HepG2 (cell line): Measurements from ENCODE around the gene S100A13. TPM values are rescaled to one million over a fixed set of nuclear protein-coding genes. Genes with fewer than 3 reads are reported as not detected.

Experiments used
- BCL6 ChIP-seq: IDR thresholded peaks from 2 replicates; pipeline ENCODE4 v1.6.1; 2016; ENCODE audit warnings: missing genetic modification reagents, missing compliant biosample characterization
- ELF3 ChIP-seq: IDR thresholded peaks from 2 replicates; pipeline ENCODE4 v1.6.1; 2016; ENCODE audit warnings: missing genetic modification reagents, missing compliant biosample characterization
- GATAD1 ChIP-seq: IDR thresholded peaks from 2 replicates; pipeline ENCODE4 v1.6.1; 2016; ENCODE audit warnings: missing genetic modification reagents, missing compliant biosample characterization
- GATAD2A ChIP-seq: IDR thresholded peaks from 2 replicates; pipeline ENCODE4 v1.6.1; 2016
- KDM2A ChIP-seq: sonication (generic); formaldehyde crosslinking; IDR thresholded peaks from 2 replicates; pipeline ENCODE4 v1.4.0; 2020; ENCODE audit warnings: low read depth, missing genetic modification reagents, borderline replicate concordance
- MXI1 ChIP-seq: IDR thresholded peaks from 3 replicates; pipeline ENCODE4 v1.6.1; 2012; ENCODE audit warnings: low read depth, low read length, inconsistent platforms, borderline replicate concordance
- MYC ChIP-seq: sonication (generic); formaldehyde crosslinking; IDR thresholded peaks from 2 replicates; pipeline ENCODE4 v1.9.0; 2021; ENCODE audit warnings: missing genetic modification reagents, borderline replicate concordance
- PHF8 ChIP-seq: sonication (generic); formaldehyde crosslinking; IDR thresholded peaks from 2 replicates; pipeline ENCODE4 v1.5.0; 2020; ENCODE audit warnings: missing genetic modification reagents
- PPARG ChIP-seq: conservative IDR thresholded peaks from 2 replicates; pipeline ENCODE4 v1.6.1; 2016; ENCODE audit warnings: missing biosample characterization, missing genetic modification reagents
- REPIN1 ChIP-seq: sonication (generic); formaldehyde crosslinking; IDR thresholded peaks from 2 replicates; pipeline ENCODE4 v1.8.0; 2022; ENCODE audit warnings: missing genetic modification reagents, low read depth, mild to moderate bottlenecking, borderline replicate concordance
- RXRB ChIP-seq: IDR thresholded peaks from 2 replicates; pipeline ENCODE4 v1.6.1; 2016; ENCODE audit warnings: borderline replicate concordance, missing genetic modification reagents, missing compliant biosample characterization
- SMC3 ChIP-seq: IDR thresholded peaks from 2 replicates; pipeline ENCODE4 v1.6.1; 2011; ENCODE audit warnings: low read length, improper control_type of control experiment
- TEAD3 ChIP-seq: optimal IDR thresholded peaks from 2 replicates; pipeline ENCODE3; 2016; ENCODE audit warnings: borderline replicate concordance
- ZNF253 ChIP-seq: sonication (generic); formaldehyde crosslinking; IDR thresholded peaks from 2 replicates; pipeline ENCODE4 v1.8.0; 2022; ENCODE audit warnings: mild to moderate bottlenecking, missing genetic modification reagents, borderline replicate concordance
- polyA plus RNA-seq, 8 experiments: library from polyadenylated mRNA; depleted of rRNA in 3 of 8; stranded (reverse) in 7 of 8; unstranded in 1 of 8; fragments of >200 nt; fragmentation: Illumina TruSeq in 4 of 8; extraction: Trizol in 4 of 8; gene quantifications; 2 replicates each; pipeline versions ENCODE4 v1.2.1 to v1.2.3, GENCODE V29; 2011 to 2016; ENCODE audit warnings: low read depth in 4 of 8, missing spikeins in 1 of 8, mixed read lengths in 1 of 8; ENCODE audit not compliant: insufficient read depth in 1 of 8
- total RNA-seq, 5 experiments: library from RNA; depleted of rRNA; stranded (reverse); fragments of >200 nt; fragmentation: Illumina TruSeq; extraction: Trizol; gene quantifications; 2 replicates each; pipeline ENCODE4 v1.2.3, GENCODE V29; 2016; ENCODE audit warnings: low read depth in 1 of 5
- TF ChIP-seq, protein P1 (sequence below): sonication (generic); formaldehyde crosslinking; IDR thresholded peaks from 2 replicates; pipeline ENCODE4 v1.4.0; 2020; ENCODE audit warnings: missing genetic modification reagents
- TF ChIP-seq, protein P2 (sequence below): IDR thresholded peaks from 2 replicates; pipeline ENCODE4 v1.6.1; 2018; ENCODE audit warnings: missing genetic modification reagents, mild to moderate bottlenecking, missing compliant biosample characterization
- TF ChIP-seq, protein P3 (sequence below): sonication (generic); formaldehyde crosslinking; IDR thresholded peaks from 2 replicates; pipeline ENCODE4 v1.9.0; 2021; ENCODE audit warnings: missing genetic modification reagents, mild to moderate bottlenecking, borderline replicate concordance
- TF ChIP-seq, protein P4 (sequence below): sonication (generic); formaldehyde crosslinking; IDR thresholded peaks from 2 replicates; pipeline ENCODE4 v1.4.0; 2020; ENCODE audit warnings: missing genetic modification reagents, borderline replicate concordance

Gene S100A13
- total and polyA plus RNA-seq, 2 of the 13 experiments (the other 11 are each of a cell fraction or from before 2014, with no cell fraction given) = 89.5 to 172 TPM

DNA sequence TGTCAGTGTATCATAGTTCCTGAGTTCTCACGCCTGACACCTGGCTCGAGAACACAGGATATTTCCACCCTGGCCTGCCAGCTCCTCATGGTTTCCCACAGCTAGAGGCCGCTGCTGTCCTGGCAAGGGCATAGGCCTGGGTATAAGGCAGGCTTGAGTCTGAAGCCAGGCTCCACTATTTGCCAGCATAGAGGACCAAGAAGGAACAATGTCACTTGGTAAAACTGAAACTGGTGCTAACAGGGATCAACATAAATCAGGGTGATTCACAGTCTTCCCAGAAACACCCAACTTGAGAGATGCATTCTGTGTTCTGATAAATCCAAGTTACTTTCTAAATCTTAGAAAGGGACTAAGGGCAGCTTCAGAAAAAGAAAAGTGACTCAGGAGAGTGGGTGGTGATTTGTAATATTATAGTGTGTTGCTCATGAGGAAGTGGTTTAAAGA, 54.7 kb downstream of the S100A13 start (continued):
- TF ChIP-seq MYC (CRISPR knock-in tag) (peak; percentile 23; the same call in 1 of the 2 replicates), TEAD3 (CRISPR knock-in tag) (peak; percentile 57), GATAD1 (CRISPR knock-in tag) (peak; percentile 24; the same call in 1 of the 2 replicates), MXI1 (0 out of 3 replicates have a peak, but pooled peaks have one; percentile 29), ELF3 (CRISPR knock-in tag) (peak; percentile 44; the same call in 1 of the 2 replicates), SMC3 (peak; percentile 87), ZNF253 (CRISPR knock-in tag) (no peak), BCL6 (0 out of 2 replicates have a peak, but pooled peaks have one; percentile 13), PHF8 (CRISPR knock-in tag) (0 out of 2 replicates have a peak, but pooled peaks have one; percentile 9), REPIN1 (0 out of 2 replicates have a peak, but pooled peaks have one; percentile 29), RXRB (CRISPR knock-in tag) (0 out of 2 replicates have a peak, but pooled peaks have one; percentile 38), KDM2A (CRISPR knock-in tag) (peak; percentile 56; the same call in 1 of the 2 replicates), PPARG (CRISPR knock-in tag) (0 out of 2 replicates have a peak, but pooled peaks have one; percentile 24), GATAD2A (CRISPR knock-in tag) (peak; percentile 56)
- TF ChIP-seq, protein P1, sequence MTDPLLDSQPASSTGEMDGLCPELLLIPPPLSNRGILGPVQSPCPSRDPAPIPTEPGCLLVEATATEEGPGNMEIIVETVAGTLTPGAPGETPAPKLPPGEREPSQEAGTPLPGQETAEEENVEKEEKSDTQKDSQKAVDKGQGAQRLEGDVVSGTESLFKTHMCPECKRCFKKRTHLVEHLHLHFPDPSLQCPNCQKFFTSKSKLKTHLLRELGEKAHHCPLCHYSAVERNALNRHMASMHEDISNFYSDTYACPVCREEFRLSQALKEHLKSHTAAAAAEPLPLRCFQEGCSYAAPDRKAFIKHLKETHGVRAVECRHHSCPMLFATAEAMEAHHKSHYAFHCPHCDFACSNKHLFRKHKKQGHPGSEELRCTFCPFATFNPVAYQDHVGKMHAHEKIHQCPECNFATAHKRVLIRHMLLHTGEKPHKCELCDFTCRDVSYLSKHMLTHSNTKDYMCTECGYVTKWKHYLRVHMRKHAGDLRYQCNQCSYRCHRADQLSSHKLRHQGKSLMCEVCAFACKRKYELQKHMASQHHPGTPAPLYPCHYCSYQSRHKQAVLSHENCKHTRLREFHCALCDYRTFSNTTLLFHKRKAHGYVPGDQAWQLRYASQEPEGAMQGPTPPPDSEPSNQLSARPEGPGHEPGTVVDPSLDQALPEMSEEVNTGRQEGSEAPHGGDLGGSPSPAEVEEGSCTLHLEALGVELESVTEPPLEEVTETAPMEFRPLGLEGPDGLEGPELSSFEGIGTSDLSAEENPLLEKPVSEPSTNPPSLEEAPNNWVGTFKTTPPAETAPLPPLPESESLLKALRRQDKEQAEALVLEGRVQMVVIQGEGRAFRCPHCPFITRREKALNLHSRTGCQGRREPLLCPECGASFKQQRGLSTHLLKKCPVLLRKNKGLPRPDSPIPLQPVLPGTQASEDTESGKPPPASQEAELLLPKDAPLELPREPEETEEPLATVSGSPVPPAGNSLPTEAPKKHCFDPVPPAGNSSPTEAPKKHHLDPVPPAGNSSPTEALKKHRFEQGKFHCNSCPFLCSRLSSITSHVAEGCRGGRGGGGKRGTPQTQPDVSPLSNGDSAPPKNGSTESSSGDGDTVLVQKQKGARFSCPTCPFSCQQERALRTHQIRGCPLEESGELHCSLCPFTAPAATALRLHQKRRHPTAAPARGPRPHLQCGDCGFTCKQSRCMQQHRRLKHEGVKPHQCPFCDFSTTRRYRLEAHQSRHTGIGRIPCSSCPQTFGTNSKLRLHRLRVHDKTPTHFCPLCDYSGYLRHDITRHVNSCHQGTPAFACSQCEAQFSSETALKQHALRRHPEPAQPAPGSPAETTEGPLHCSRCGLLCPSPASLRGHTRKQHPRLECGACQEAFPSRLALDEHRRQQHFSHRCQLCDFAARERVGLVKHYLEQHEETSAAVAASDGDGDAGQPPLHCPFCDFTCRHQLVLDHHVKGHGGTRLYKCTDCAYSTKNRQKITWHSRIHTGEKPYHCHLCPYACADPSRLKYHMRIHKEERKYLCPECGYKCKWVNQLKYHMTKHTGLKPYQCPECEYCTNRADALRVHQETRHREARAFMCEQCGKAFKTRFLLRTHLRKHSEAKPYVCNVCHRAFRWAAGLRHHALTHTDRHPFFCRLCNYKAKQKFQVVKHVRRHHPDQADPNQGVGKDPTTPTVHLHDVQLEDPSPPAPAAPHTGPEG (CRISPR knock-in tag) = no peak
- TF ChIP-seq, protein P2, sequence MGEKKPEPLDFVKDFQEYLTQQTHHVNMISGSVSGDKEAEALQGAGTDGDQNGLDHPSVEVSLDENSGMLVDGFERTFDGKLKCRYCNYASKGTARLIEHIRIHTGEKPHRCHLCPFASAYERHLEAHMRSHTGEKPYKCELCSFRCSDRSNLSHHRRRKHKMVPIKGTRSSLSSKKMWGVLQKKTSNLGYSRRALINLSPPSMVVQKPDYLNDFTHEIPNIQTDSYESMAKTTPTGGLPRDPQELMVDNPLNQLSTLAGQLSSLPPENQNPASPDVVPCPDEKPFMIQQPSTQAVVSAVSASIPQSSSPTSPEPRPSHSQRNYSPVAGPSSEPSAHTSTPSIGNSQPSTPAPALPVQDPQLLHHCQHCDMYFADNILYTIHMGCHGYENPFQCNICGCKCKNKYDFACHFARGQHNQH (CRISPR knock-in tag) = peak; percentile 44; the same call in 1 of the 2 replicates
- TF ChIP-seq, protein P3, sequence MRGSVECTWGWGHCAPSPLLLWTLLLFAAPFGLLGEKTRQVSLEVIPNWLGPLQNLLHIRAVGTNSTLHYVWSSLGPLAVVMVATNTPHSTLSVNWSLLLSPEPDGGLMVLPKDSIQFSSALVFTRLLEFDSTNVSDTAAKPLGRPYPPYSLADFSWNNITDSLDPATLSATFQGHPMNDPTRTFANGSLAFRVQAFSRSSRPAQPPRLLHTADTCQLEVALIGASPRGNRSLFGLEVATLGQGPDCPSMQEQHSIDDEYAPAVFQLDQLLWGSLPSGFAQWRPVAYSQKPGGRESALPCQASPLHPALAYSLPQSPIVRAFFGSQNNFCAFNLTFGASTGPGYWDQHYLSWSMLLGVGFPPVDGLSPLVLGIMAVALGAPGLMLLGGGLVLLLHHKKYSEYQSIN (CRISPR knock-in tag) = no peak
- TF ChIP-seq, protein P4, sequence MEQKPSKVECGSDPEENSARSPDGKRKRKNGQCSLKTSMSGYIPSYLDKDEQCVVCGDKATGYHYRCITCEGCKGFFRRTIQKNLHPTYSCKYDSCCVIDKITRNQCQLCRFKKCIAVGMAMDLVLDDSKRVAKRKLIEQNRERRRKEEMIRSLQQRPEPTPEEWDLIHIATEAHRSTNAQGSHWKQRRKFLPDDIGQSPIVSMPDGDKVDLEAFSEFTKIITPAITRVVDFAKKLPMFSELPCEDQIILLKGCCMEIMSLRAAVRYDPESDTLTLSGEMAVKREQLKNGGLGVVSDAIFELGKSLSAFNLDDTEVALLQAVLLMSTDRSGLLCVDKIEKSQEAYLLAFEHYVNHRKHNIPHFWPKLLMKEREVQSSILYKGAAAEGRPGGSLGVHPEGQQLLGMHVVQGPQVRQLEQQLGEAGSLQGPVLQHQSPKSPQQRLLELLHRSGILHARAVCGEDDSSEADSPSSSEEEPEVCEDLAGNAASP (CRISPR knock-in tag) = 0 out of 2 replicates have a peak, but pooled peaks have one; percentile 14
